Subcutaneous adipose tissue (tissue), 4 donors: ENCODE results near the gene MYO1C. TPM values are rescaled to one million over a fixed set of nuclear protein-coding genes. Genes with fewer than 3 reads are reported as not detected.

ENCODE experiments used
- total RNA-seq, 4 donors: library from RNA; depleted of rRNA; stranded (reverse); fragments of >200 nt; gene quantifications; one replicate each; pipeline ENCODE4 v1.1.0, GENCODE V29; 2016
- TF ChIP-seq, protein P1 (sequence below): fragments of 450-650 bp; IDR thresholded peaks from one replicate; pipeline ENCODE4 v1.5.1; 2016; ENCODE audit warnings: low read depth, mild to moderate bottlenecking, control low read depth, antibody characterized with exemption, moderate library complexity

Gene MYO1C, protein sequence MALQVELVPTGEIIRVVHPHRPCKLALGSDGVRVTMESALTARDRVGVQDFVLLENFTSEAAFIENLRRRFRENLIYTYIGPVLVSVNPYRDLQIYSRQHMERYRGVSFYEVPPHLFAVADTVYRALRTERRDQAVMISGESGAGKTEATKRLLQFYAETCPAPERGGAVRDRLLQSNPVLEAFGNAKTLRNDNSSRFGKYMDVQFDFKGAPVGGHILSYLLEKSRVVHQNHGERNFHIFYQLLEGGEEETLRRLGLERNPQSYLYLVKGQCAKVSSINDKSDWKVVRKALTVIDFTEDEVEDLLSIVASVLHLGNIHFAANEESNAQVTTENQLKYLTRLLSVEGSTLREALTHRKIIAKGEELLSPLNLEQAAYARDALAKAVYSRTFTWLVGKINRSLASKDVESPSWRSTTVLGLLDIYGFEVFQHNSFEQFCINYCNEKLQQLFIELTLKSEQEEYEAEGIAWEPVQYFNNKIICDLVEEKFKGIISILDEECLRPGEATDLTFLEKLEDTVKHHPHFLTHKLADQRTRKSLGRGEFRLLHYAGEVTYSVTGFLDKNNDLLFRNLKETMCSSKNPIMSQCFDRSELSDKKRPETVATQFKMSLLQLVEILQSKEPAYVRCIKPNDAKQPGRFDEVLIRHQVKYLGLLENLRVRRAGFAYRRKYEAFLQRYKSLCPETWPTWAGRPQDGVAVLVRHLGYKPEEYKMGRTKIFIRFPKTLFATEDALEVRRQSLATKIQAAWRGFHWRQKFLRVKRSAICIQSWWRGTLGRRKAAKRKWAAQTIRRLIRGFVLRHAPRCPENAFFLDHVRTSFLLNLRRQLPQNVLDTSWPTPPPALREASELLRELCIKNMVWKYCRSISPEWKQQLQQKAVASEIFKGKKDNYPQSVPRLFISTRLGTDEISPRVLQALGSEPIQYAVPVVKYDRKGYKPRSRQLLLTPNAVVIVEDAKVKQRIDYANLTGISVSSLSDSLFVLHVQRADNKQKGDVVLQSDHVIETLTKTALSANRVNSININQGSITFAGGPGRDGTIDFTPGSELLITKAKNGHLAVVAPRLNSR
- 100 to 1,000 TPM; 197 to 575 (median 261) TPM for total RNA-seq

DNA sequence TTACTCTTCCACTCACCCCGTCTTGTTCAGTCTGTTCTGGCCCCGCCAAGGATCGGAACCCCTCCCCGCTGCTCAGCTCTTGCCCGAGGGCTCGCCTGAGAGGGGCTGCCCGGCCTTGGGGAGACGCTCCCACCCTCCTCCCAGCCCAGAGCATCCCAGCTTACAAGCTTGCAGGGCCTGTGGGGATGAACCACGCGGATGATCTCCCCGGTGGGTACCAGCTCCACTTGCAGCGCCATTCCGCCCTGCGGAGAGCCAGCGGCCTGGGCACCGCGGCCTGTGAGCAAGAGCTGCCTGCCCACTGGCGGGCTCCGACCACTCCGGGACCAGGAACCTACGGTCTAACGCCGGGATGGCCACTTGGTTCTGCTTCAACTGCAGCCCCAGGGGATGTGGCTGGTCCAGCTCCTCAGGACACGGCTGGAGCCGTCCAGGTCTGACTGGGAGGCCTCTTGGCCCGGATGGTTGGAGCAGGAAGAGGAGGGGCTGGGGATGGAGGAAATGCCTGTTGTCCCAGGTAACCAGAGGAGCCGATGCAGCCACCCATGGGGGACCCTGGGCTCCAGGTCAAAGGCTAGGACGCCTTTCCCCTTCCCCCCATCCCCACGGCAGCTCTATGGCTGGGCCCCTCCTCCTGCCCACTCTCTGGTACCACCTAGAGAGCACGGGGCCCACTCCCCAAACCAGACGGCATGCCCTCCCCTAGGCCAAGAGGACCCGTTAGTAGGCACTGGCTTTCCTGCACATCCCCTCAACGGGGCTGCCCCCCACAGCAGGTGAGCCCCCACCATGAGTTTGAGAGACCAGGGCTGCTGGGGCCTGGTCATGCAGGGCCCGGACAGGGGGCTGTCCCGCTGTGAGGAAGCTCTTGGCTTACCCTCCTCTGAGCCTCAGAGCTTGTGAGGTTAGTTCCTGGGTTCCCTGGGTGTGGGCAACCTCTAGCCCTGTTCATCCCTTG lies at the start of gene MYO1C:
Gene MYO1C (minus strand): TSS at position 438 of the 958 bp plus-strand sequence. CDS start 199 bp downstream, at position 239.
- TF ChIP-seq, protein P1, sequence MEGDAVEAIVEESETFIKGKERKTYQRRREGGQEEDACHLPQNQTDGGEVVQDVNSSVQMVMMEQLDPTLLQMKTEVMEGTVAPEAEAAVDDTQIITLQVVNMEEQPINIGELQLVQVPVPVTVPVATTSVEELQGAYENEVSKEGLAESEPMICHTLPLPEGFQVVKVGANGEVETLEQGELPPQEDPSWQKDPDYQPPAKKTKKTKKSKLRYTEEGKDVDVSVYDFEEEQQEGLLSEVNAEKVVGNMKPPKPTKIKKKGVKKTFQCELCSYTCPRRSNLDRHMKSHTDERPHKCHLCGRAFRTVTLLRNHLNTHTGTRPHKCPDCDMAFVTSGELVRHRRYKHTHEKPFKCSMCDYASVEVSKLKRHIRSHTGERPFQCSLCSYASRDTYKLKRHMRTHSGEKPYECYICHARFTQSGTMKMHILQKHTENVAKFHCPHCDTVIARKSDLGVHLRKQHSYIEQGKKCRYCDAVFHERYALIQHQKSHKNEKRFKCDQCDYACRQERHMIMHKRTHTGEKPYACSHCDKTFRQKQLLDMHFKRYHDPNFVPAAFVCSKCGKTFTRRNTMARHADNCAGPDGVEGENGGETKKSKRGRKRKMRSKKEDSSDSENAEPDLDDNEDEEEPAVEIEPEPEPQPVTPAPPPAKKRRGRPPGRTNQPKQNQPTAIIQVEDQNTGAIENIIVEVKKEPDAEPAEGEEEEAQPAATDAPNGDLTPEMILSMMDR = no peak

DNA sequence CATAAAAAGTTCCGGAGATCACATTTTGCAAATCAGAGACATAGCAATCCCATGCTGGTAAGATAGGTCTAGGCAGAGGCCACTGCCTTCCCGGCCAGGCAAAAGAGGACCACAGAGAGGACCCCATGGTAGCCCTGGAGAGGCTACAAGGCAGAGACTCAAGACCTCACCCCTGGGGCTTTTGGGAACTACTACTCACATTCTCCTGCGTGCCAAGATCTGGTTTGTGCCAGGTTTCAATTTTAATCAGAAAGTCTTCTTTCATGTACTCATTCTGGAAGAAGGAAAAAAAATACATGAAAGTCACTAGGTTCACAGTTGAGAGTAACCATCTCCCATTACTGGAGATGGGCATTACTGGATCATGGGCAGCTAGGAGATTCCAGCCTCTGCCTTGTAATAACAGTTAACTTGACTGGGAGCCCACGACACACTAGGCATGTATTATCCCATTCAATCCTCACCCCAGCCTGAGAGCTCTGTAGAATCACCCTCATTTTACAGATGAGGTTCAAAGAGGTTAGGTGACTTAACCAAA lies 49.0 kb upstream of the MYO1C start:
- TF ChIP-seq, protein P1 = no peak

DNA sequence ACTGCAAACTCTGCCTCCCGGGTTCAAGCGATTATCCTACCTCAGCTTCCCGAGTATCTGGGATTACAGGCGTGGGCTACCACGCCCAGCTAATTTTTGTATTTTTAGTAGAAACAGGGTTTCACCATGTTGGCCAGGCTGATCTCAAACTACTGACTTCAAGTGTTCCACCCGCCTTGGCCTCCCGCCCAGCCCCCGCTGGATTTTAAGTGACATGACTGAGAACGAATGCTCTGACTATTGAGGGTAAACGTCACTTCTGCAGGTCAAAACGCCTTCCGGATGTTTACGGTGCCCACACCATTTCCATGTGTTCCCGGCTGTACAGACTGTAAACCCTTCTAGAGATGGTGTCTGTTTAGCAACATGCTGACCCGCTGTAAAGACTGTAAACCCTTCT lies 47.3 kb upstream of the MYO1C start:
- TF ChIP-seq, protein P1 = no peak

DNA sequence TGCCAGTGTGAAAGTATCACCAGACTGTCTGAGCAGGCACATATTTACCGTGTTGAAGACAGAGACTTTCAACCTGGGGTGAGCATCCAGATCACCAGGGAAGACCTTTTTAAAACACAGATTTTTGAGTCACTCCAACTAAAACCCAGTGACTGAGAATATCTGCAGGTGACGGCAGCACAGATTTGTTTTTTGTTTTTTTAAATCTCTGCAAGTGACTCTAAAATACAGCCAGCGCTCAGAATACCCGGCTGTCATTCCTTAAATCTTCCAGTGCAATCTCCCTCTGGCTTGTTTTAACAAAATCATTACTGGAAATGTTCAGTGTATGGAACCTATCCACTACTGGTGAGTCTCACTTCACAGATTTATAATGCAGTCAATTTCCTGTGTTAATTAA lies 43.3 kb upstream of the MYO1C start:
- TF ChIP-seq, protein P1 = no peak

DNA sequence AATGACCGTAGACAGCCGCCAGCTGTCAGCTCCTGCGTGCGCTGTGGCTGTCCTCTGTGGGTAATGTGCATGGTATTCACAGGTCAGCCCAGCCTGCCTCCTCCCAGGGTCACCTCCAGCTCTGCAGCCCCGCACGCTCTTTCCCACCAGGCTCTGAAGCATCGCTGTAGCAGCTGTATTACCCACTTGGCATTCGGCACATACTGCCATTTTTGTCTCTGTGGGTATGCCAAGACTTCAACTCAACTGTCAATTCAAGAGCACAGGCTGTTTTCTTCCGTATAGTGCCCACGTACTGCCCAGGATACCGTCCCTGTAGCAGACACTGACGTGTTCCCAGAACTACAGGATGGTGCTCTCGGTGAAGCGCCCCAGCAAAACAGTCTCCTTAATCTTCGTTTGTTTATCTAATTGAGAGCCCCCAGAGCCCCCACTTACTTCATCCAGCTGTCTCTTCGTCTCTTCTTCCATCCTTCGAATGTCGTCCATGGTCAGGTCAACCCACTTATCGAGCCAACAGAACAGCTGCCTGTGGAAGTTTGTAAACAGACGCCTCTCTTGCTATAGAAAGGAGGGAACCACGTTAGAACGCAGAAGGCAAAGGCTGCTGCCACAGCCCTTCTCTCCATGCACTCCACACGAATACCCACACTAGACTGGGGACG lies 41.3 kb upstream of the MYO1C start:
- TF ChIP-seq, protein P1 = no peak

DNA sequence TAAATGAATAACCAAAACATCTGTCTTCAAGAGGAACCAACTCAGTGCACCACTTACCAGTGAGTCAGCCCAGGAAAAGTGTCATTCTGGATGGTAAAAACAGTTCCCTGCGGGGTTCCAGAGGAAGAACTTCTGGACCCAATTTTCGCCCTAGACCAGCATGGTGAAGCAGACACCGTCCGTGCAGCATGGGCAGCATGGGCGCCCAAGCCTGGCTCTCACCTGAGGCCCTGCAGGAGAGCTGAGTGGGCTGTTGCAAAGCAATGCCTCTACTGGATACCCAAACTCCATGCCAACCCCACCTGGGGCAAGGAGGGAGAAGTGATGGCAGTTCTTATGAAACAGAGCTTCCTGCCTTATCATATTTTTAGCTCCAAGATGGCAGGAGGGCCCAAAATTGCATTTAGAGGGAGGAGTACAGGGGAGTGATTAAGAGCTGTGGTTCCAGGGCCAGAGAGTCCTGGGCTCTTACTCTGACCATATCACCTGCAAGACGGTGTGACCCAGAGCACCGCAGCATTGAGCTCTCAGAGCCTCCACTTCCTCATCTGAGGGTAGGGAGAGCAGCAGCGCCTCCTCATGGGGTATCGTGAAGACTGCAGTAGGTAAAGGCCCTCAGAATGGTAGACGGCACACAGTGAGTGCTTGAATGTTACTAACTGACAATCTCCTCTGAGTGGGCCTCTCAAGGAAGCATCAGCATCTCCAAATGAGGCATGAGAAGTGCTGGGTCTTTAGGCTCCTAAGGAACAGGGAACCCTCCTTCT lies 40.5 kb upstream of the MYO1C start:
- TF ChIP-seq, protein P1 = no peak
